Natural killer cell (primary cell): ENCODE measurements around the gene MED16. TPM values are rescaled to one million over a fixed set of nuclear protein-coding genes. Genes with fewer than 3 reads are reported as not detected.

Experiments used
- ATAC-seq, 3 donors: fragments of 150-1000 bp in 2 of 3; fragments of 200-7000 bp in 1 of 3; cut with Tn5 transposase; 1 replicate in 1 of 3; 2 replicates in 2 of 3; pipeline ENCODE4 v1.10.0; 2021; ENCODE audit warnings: mild to moderate bottlenecking in 2 of 3, moderate library complexity in 2 of 3
- DNase-seq, 2 donors: peaks; one replicate each; pipeline versions ENCODE4 v3.0.0 to v3.0.0-alpha.2; 2013 to 2021; ENCODE audit warnings: mixed read lengths in 1 of 2
- H3K27ac ChIP-seq: one replicate; pipeline ENCODE4 v1.5.1; 2013; ENCODE audit warnings: mild to moderate bottlenecking, low read length
- H3K27me3 ChIP-seq: one replicate; pipeline ENCODE4 v1.6.1; 2013; ENCODE audit warnings: low read length; ENCODE audit not compliant: control insufficient read depth, insufficient read depth
- H3K36me3 ChIP-seq: one replicate; pipeline ENCODE4 v1.6.1; 2013; ENCODE audit warnings: low read length; ENCODE audit not compliant: control insufficient read depth, insufficient read depth
- H3K4me1 ChIP-seq: one replicate; pipeline ENCODE4 v1.6.1; 2013; ENCODE audit warnings: low read length; ENCODE audit not compliant: control insufficient read depth, insufficient read depth
- H3K4me3 ChIP-seq: one replicate; pipeline ENCODE4 v1.5.1; 2013; ENCODE audit warnings: low read length
- H3K9me3 ChIP-seq: one replicate; pipeline ENCODE4 v1.6.1; 2013; ENCODE audit warnings: low read length; ENCODE audit not compliant: control insufficient read depth, insufficient read depth
- H3K27ac Mint-ChIP-seq, 2 donors: one replicate each; pipeline ENCODE4 v1.8.0; 2022; ENCODE audit warnings: mild to moderate bottlenecking in 2 of 2, mixed read lengths in 2 of 2, moderate library complexity in 1 of 2
- H3K27me3 Mint-ChIP-seq, 2 donors: one replicate each; pipeline ENCODE4 v1.8.0; 2022; ENCODE audit warnings: low read depth in 2 of 2, mixed read lengths in 2 of 2
- H3K36me3 Mint-ChIP-seq: one replicate; pipeline ENCODE4 v1.8.0; 2022; ENCODE audit warnings: mixed read lengths
- H3K4me1 Mint-ChIP-seq, 2 donors: one replicate each; pipeline ENCODE4 v1.8.0; 2022; ENCODE audit warnings: mixed read lengths in 2 of 2
- H3K4me3 Mint-ChIP-seq: one replicate; pipeline ENCODE4 v1.8.0; 2022; ENCODE audit warnings: mild to moderate bottlenecking, moderate library complexity, mixed read lengths
- H3K9me3 Mint-ChIP-seq, 2 donors: one replicate each; pipeline ENCODE4 v1.8.0; 2022; ENCODE audit warnings: mixed read lengths in 2 of 2
- WGBS: methylation state at CpG from one replicate; pipeline ENCODE4 v1.1.7; 2013; ENCODE audit warnings: missing lambda C conversion rate; ENCODE audit not compliant: insufficient coverage; 5-methylcytosine and 5-hydroxymethylcytosine counted together
- intact Hi-C: fragments of 100-400 bp; cut with micrococcal nuclease; formaldehyde crosslinking; loops from one replicate; pipeline ENCODE4 v1.14.2; 2022
- total RNA-seq, 4 donors: library from RNA; stranded (reverse); fragments of 120-200 nt in 1 of 4; gene quantifications; one replicate each; pipeline versions ENCODE4 v1.2.3 to v1.2.4, GENCODE V29; 2013 to 2022
- TF ChIP-seq, protein P1 (sequence below): fragments of 200-600 bp; IDR thresholded peaks from one replicate; pipeline ENCODE4 v1.8.0; 2022; ENCODE audit warnings: antibody characterized with exemption

The MED16 gene
- total RNA-seq, 3 donors from 2014 or later (not counting 1 experiment from before 2014, with no cell fraction given) = 44.2 to 50.1 (median 44.7) TPM

DNA sequence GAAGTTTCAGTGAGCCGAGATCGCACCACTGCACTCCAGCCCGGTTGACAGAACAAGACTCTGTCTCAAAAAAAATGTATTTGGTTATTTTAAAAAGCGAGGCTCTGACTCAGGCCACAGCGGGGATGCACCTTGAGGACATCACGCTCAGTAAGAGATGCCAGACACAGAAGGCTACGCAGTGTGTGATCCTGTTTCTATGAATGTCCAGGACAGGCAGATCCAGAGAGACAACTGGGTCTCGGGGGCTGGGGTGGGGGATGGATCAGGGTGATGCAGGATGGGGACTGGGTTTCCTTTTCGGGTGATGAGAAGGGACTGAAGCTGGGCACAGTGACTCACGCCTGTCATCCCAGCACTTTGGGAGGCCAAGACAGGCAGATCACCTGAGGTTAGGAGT, 5.4 kb downstream of the MED16 start:
- Mint-ChIP-seq H3K4me1 (peaks cover 0 to 13% of the 10 kb centered on the region in 2 donors), H3K36me3 (no peaks in the 10 kb centered on the region), H3K4me3 (no peak overlapping the region), H3K27me3 (no peaks in the 10 kb centered on the region), H3K9me3 (no peaks in the 10 kb centered on the region), H3K27ac (no peak overlapping the region)
- Histone ChIP-seq H3K4me3 (no peak overlapping the region), H3K27me3 (no peaks in the 10 kb centered on the region), H3K9me3 (no peaks in the 10 kb centered on the region), H3K4me1 (peaks cover 50% of the 10 kb centered on the region), H3K27ac (no peak overlapping the region), H3K36me3 (peaks cover 48% of the 10 kb centered on the region)
- 96% methylated on average over 10 of the region's 10 CpGs for WGBS
- no peak for ATAC-seq
- intact Hi-C loops = no loop called here
- TF ChIP-seq, protein P1, sequence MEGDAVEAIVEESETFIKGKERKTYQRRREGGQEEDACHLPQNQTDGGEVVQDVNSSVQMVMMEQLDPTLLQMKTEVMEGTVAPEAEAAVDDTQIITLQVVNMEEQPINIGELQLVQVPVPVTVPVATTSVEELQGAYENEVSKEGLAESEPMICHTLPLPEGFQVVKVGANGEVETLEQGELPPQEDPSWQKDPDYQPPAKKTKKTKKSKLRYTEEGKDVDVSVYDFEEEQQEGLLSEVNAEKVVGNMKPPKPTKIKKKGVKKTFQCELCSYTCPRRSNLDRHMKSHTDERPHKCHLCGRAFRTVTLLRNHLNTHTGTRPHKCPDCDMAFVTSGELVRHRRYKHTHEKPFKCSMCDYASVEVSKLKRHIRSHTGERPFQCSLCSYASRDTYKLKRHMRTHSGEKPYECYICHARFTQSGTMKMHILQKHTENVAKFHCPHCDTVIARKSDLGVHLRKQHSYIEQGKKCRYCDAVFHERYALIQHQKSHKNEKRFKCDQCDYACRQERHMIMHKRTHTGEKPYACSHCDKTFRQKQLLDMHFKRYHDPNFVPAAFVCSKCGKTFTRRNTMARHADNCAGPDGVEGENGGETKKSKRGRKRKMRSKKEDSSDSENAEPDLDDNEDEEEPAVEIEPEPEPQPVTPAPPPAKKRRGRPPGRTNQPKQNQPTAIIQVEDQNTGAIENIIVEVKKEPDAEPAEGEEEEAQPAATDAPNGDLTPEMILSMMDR = no peak
- no peak for DNase-seq

DNA sequence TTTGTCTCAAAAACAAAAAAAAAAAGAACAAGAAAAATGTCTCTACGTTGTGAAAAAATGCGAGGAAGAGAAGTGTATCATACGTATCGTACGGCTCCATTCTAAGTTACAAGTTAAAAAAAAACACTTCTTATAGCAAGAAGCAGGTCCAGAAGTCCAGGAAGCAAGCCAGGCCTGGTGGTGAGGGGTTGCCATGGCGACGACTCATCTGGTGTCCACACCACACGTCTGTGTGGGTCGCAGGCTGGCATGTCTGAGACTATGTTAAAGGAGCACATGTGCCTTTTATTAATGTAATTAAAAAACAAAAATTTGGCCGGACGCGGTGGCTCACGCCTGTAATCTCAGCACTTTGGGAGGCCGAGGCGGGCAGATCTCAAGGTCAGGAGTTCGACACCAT, 5.9 kb downstream of the MED16 start:
- no peak for ATAC-seq
- intact Hi-C loops = no loop called here
- H3K27ac Mint-ChIP-seq = no peak overlapping the region
- H3K27me3 Mint-ChIP-seq = no peaks in the 10 kb centered on the region
- Histone ChIP-seq H3K27me3 (no peaks in the 10 kb centered on the region), H3K27ac (no peak overlapping the region), H3K9me3 (no peaks in the 10 kb centered on the region), H3K36me3 (peaks cover 52% of the 10 kb centered on the region), H3K4me1 (peaks cover 45% of the 10 kb centered on the region), H3K4me3 (no peak overlapping the region)
- peaks cover 0 to 8% of the 10 kb centered on the region in 2 donors for H3K4me1 Mint-ChIP-seq
- 92% methylated on average over 16 of the region's 16 CpGs for WGBS
- no peaks in the 10 kb centered on the region for H3K9me3 Mint-ChIP-seq
- H3K4me3 Mint-ChIP-seq = no peak overlapping the region
- H3K36me3 Mint-ChIP-seq = no peaks in the 10 kb centered on the region
- TF ChIP-seq, protein P1 = no peak
- no peak for DNase-seq

DNA sequence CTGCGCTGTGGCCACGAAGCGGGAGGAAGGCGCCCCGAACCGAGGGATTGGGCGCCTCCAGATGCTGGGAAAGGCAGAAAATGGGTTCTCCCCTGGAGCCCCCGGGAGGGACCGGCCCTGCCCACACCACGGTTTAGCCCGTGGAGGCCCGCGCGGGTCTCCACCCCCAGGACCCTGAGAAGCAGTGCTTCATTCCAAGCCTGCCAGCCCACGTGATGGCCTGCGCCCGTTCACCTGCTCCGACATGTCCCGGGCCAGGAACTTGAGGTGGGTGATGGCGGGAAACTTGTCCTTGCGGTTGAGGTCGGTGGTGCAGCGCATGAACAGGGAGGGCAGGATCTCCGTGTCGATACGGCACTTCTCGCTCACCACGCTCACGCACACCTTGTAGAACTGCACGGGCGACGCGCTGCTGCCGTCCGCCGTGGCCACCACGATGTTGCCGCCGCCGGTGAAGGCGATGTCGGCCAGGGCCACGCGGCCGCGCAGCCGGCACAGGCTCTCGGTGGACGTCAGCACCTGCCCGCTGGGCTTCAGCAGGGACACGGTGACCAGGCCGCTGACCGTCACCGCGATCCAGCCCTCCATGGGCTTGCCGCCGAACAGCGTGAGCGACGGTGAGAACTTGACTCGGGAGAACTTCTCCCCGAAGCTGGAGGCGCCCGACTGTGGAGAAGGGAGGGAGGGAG, 7.3 kb downstream of the MED16 start:
- H3K27me3 ChIP-seq = no peaks in the 10 kb centered on the region
- H3K27me3 Mint-ChIP-seq = no peaks in the 10 kb centered on the region
- no peak overlapping the region for H3K27ac Mint-ChIP-seq
- H3K9me3 Mint-ChIP-seq = no peaks in the 10 kb centered on the region
- 98% methylated on average over 64 of the region's 64 CpGs for WGBS
- intact Hi-C loops = no loop called here
- DNase-seq = no peak
- TF ChIP-seq, protein P1 = no peak
- no peak overlapping the region for H3K27ac ChIP-seq
- H3K4me3 ChIP-seq = no peak overlapping the region
- H3K4me3 Mint-ChIP-seq = no peak overlapping the region
- ATAC-seq = no peak
- no peaks in the 10 kb centered on the region for H3K36me3 Mint-ChIP-seq
- H3K4me1 ChIP-seq = peaks cover 32% of the 10 kb centered on the region
- H3K4me1 Mint-ChIP-seq = no peaks in the 10 kb centered on the region
- H3K9me3 ChIP-seq = no peaks in the 10 kb centered on the region
- H3K36me3 ChIP-seq = peaks cover 64% of the 10 kb centered on the region
